HCT116 (cell line): ENCODE results near the gene SUCNR1. TPM values are rescaled to one million over a fixed set of nuclear protein-coding genes. Genes with fewer than 3 reads are reported as not detected.

Source experiments
- ATAC-seq: fragments of 200-7000 bp; cut with Tn5 transposase; 2 replicates; pipeline ENCODE4 v1.9.1; 2020; ENCODE audit warnings: mild to moderate bottlenecking, moderate library complexity
- BruUV-seq: library from RNA; stranded (reverse); fragments of 400-500 nt; replicated peaks from 2 replicates; lab custom pipeline; 2021; lab: Mats Ljungman, UMichigan
- CTCF ChIA-PET: fragments of 300-600 bp; sonication (Branson Sonifier 250); formaldehyde crosslinking; loops from one replicate; lab custom pipeline; 2021; ENCODE audit warnings: antibody characterized with exemption; lab: Charles Lee
- POLR2A ChIA-PET: fragments of 300-600, 350-600 bp; sonication (Branson Sonifier 250); formaldehyde crosslinking; loops from one replicate; lab custom pipeline; 2021; ENCODE audit warnings: antibody characterized with exemption; lab: Charles Lee
- RAD21 ChIA-PET, 2 experiments: fragments of 300-600 bp; sonication (Branson Sonifier 250); formaldehyde crosslinking; loops; one replicate each; lab custom pipeline; 2023; ENCODE audit warnings: low total read pairs in 2 of 2; ENCODE audit not compliant: uncharacterized antibody in 2 of 2, unreplicated experiment in 2 of 2, low non-redundant PET in 1 of 2; lab: Charles Lee
- DNase-seq: peaks from one replicate; pipeline ENCODE4 v3.0.0-alpha.2; 2010; ENCODE audit warnings: low read depth, low spot score
- H2AFZ ChIP-seq: fragments of 200-600 bp; shearing (Covaris generic), sonication (generic); 2 replicates; pipeline ENCODE4 v1.6.1; 2017; ENCODE audit warnings: low read depth, mixed run types, mixed read lengths, antibody characterized with exemption, low read length; ENCODE audit not compliant: poor library complexity, severe bottlenecking
- H3K27ac ChIP-seq: 2 replicates; pipeline ENCODE4 v1.5.1; 2012; ENCODE audit warnings: low read depth, low read length
- H3K27me3 ChIP-seq: fragments of 200-600 bp; sonication (generic); 2 replicates; pipeline ENCODE4 v1.6.1; 2016; ENCODE audit warnings: mixed run types, low read length, mixed read lengths; ENCODE audit not compliant: insufficient read depth
- H3K36me3 ChIP-seq, 2 experiments: fragments of 200-500 bp in 1 of 2; fragments of 200-600 bp in 1 of 2; sonication (Bioruptor generic) in 1 of 2; sonication (generic) in 1 of 2; 2 replicates each; pipeline versions ENCODE4 v1.5.1 to v1.6.1; 2014 to 2016; ENCODE audit warnings: low read length in 2 of 2, inconsistent platforms in 1 of 2, mixed read lengths in 1 of 2, mixed run types in 1 of 2; ENCODE audit not compliant: insufficient read depth in 2 of 2, control insufficient read depth in 1 of 2
- H3K4me1 ChIP-seq, 2 experiments: fragments of 200-600 bp in 1 of 2; sonication (generic) in 1 of 2; 2 replicates each; pipeline versions ENCODE4 v1.5.1 to v1.6.1; 2012 to 2017; ENCODE audit warnings: low read length in 2 of 2, inconsistent platforms in 1 of 2, mild to moderate bottlenecking in 1 of 2, mixed read lengths in 1 of 2, mixed run types in 1 of 2, moderate library complexity in 1 of 2; ENCODE audit not compliant: insufficient read depth in 2 of 2, control insufficient read depth in 1 of 2
- H3K4me2 ChIP-seq: fragments of 200-600 bp; sonication (generic); 2 replicates; pipeline ENCODE4 v1.6.1; 2017; ENCODE audit warnings: mixed run types, low read length, mixed read lengths
- H3K4me3 ChIP-seq, 2 experiments: fragments of 200-600 bp in 1 of 2; sonication (generic) in 1 of 2; replicated peaks in 1 of 2; 2 replicates each; pipeline ENCODE4 v1.5.1; 2011 to 2016; ENCODE audit warnings: low read length in 2 of 2, control low read depth in 1 of 2, low read depth in 1 of 2, mild to moderate bottlenecking in 1 of 2, mixed read lengths in 1 of 2, mixed run types in 1 of 2
- H3K79me2 ChIP-seq: fragments of 200-600 bp; sonication (generic); 2 replicates; pipeline ENCODE4 v1.6.1; 2017; ENCODE audit warnings: mild to moderate bottlenecking, mixed run types, low read length, moderate library complexity, mixed read lengths; ENCODE audit not compliant: insufficient read depth
- H3K9ac ChIP-seq: fragments of 200-600 bp; sonication (generic); 2 replicates; pipeline ENCODE4 v1.6.1; 2016; ENCODE audit warnings: low read length, mixed read lengths
- H3K9me2 ChIP-seq: fragments of 200-600 bp; sonication (generic), shearing (Covaris generic); 2 replicates; pipeline ENCODE4 v1.6.1; 2017; ENCODE audit warnings: mixed run types, mild to moderate bottlenecking, moderate library complexity; ENCODE audit not compliant: insufficient read depth
- H3K9me3 ChIP-seq, 2 experiments: fragments of 200-500 bp in 1 of 2; fragments of 200-600 bp in 1 of 2; sonication (Bioruptor generic) in 1 of 2; sonication (generic) in 1 of 2; 2 replicates each; pipeline ENCODE4 v1.6.1; 2014 to 2017; ENCODE audit warnings: low read length in 2 of 2, mixed read lengths in 2 of 2, inconsistent platforms in 1 of 2, low read depth in 1 of 2, mild to moderate bottlenecking in 1 of 2, mixed run types in 1 of 2, moderate library complexity in 1 of 2; ENCODE audit not compliant: control insufficient read depth in 1 of 2, insufficient read depth in 1 of 2
- H4K20me1 ChIP-seq: fragments of 200-600 bp; sonication (generic), shearing (Covaris generic); 2 replicates; pipeline ENCODE4 v1.6.1; 2017; ENCODE audit warnings: mixed run types, mild to moderate bottlenecking, moderate library complexity; ENCODE audit not compliant: insufficient read depth
- CBX3 ChIP-seq: IDR thresholded peaks from 2 replicates; pipeline ENCODE4 v1.6.1; 2012; ENCODE audit warnings: low read depth
- CEBPB ChIP-seq: IDR thresholded peaks from 2 replicates; pipeline ENCODE4 v1.6.1; 2012; ENCODE audit warnings: low read depth
- CTCF ChIP-seq, 3 experiments: fragments of 200-600 bp in 1 of 3; sonication (generic) in 1 of 3; IDR thresholded peaks in 2 of 3; conservative IDR thresholded peaks in 1 of 3; 2 replicates each; pipeline ENCODE4 v1.5.1; 2012 to 2017; ENCODE audit warnings: low read depth in 2 of 3, low read length in 2 of 3, antibody characterized with exemption in 1 of 3, borderline replicate concordance in 1 of 3, control low read depth in 1 of 3, mild to moderate bottlenecking in 1 of 3, mixed read lengths in 1 of 3, mixed run types in 1 of 3, moderate library complexity in 1 of 3; ENCODE audit not compliant: insufficient read depth in 1 of 3
- ELF1 ChIP-seq: IDR thresholded peaks from 2 replicates; pipeline ENCODE4 v1.6.1; 2012; ENCODE audit warnings: low read depth, borderline replicate concordance
- EZH2phosphoT487 ChIP-seq: fragments of 200-600 bp; IDR thresholded peaks from 2 replicates; pipeline ENCODE4 v1.6.1; 2018; ENCODE audit warnings: antibody characterized with exemption, borderline replicate concordance
- POLR2A ChIP-seq: IDR thresholded peaks from 2 replicates; pipeline ENCODE4 v1.7.0; 2011; ENCODE audit warnings: borderline replicate concordance; ENCODE audit not compliant: insufficient read depth, insufficient read length; ENCODE audit errors: extremely low read depth
- RAD21 ChIP-seq: IDR thresholded peaks from 2 replicates; pipeline ENCODE4 v1.6.1; 2012; ENCODE audit warnings: low read depth, mild to moderate bottlenecking
- REST ChIP-seq: IDR thresholded peaks from 2 replicates; pipeline ENCODE4 v1.6.1; 2012; ENCODE audit warnings: low read depth
- SIN3A ChIP-seq: IDR thresholded peaks from 2 replicates; pipeline ENCODE4 v1.6.1; 2012; ENCODE audit warnings: low read depth
- TCF7L2 ChIP-seq: IDR thresholded peaks from 2 replicates; pipeline ENCODE4 v1.7.0; 2011; ENCODE audit warnings: borderline replicate concordance, inconsistent platforms; ENCODE audit not compliant: insufficient read depth, insufficient read length; ENCODE audit errors: extremely low read depth
- YY1 ChIP-seq: IDR thresholded peaks from 2 replicates; pipeline ENCODE4 v1.6.1; 2011; ENCODE audit warnings: low read length, low read depth, moderate library complexity, mild to moderate bottlenecking; ENCODE audit not compliant: insufficient replicate concordance; ENCODE audit errors: extremely low read depth
- ZBTB33 ChIP-seq: IDR thresholded peaks from 2 replicates; pipeline ENCODE4 v1.6.1; 2011; ENCODE audit warnings: mild to moderate bottlenecking, low read length, moderate library complexity; ENCODE audit not compliant: insufficient replicate concordance; ENCODE audit errors: extremely low read depth
- ZFX ChIP-seq: fragments of 450-650 bp; IDR thresholded peaks from 2 replicates; pipeline ENCODE4 v1.6.1; 2017
- ZNF274 ChIP-seq: fragments of 200-500 bp; sonication (Bioruptor generic); IDR thresholded peaks from 2 replicates; pipeline ENCODE4 v1.6.1; 2014; ENCODE audit warnings: mild to moderate bottlenecking, low read depth, low read length, inconsistent platforms
- intact Hi-C: fragments of 100-400 bp; cut with micrococcal nuclease; formaldehyde crosslinking; loops from 2 replicates; pipeline ENCODE4 v1.10.0; 2022
- total RNA-seq: library from RNA; stranded (reverse); gene quantifications from one replicate; pipeline ENCODE4 v1.2.1, GENCODE V29; 2021; ENCODE audit not compliant: unreplicated experiment

Gene SUCNR1
- total RNA-seq, 1 experiment from 2014 or later = 0.17 TPM

GRCh38 chr3:151859233-151859673 lies 14.2 kb upstream of the SUCNR1 start:
- Histone ChIP-seq H3K4me3 (no peak overlapping the region), H3K4me1 (peaks cover 0 to 11% of the 10 kb centered on the region in 2 experiments; a peak in 2 of 4 replicates), H3K9ac (no peak overlapping the region), H3K27me3 (no peaks in the 10 kb centered on the region), H3K79me2 (no peaks in the 10 kb centered on the region), H3K9me2 (no peaks in the 10 kb centered on the region), H2AFZ (no peak overlapping the region), H4K20me1 (no peaks in the 10 kb centered on the region), H3K36me3 (no peaks in the 10 kb centered on the region), H3K27ac (no peak overlapping the region), H3K4me2 (no peak overlapping the region), H3K9me3 (no peaks in the 10 kb centered on the region)
- intact Hi-C loops = no loop called here
- DNase-seq = no peak
- ChIA-PET RAD21 (no interaction called here), POLR2A (no interaction called here), CTCF (no interaction called here)
- BruUV-seq = no TSS peak
- TF ChIP-seq EZH2phosphoT487 (no peak), TCF7L2 (no peak), ZBTB33 (no peak), CBX3 (no peak), SIN3A (no peak), CTCF (IDR thresholded peaks at IDR 0.05 in 2 of 3, conservative IDR thresholded peaks at IDR 0.05 in 1 of 3; ENCODE audit: borderline replicate concordance in 1 of 3, insufficient read depth in 1 of 3, low read depth in 2 of 3, low read length in 2 of 3) (no peak), RAD21 (no peak), ZFX (no peak), ELF1 (no peak), YY1 (no peak), REST (no peak), POLR2A (no peak), ZNF274 (no peak), CEBPB (no peak)
- no peak for ATAC-seq
